Activated CD8-positive, alpha-beta T cell treated with anti-CD3 and anti-CD28 coated beads for 36 hours (primary cell): ENCODE measurements around the gene SEPHS1. TPM values are rescaled to one million over a fixed set of nuclear protein-coding genes. Genes with fewer than 3 reads are reported as not detected.
A peak's percentile ranks its signal among the peaks of the same experiment; 100 is the strongest.

Experiments used
- ATAC-seq: fragments of 200-7000 bp; cut with Tn5 transposase; one replicate; pipeline ENCODE4 v1.10.0; 2021; ENCODE audit warnings: mild to moderate bottlenecking, moderate library complexity
- CTCF ChIA-PET: fragments of 350-600 bp; sonication (Branson Sonifier 250); formaldehyde crosslinking; loops from one replicate; lab custom pipeline; 2021; ENCODE audit warnings: antibody characterized with exemption; lab: Charles Lee
- POLR2A ChIA-PET: fragments of 350-600 bp; sonication (Branson Sonifier 250); formaldehyde crosslinking; loops from one replicate; lab custom pipeline; 2021; ENCODE audit warnings: antibody characterized with exemption; lab: Charles Lee
- DNase-seq: peaks from one replicate; pipeline ENCODE4 v3.0.0-alpha.2; 2020
- H3K27ac Mint-ChIP-seq: one replicate; pipeline ENCODE4 v1.8.0; 2021; ENCODE audit warnings: mild to moderate bottlenecking, mixed read lengths
- H3K27me3 Mint-ChIP-seq: one replicate; pipeline ENCODE4 v1.8.0; 2021; ENCODE audit warnings: mixed read lengths
- H3K36me3 Mint-ChIP-seq: one replicate; pipeline ENCODE4 v1.8.0; 2021; ENCODE audit warnings: low read depth, mixed read lengths
- H3K4me1 Mint-ChIP-seq: one replicate; pipeline ENCODE4 v1.8.0; 2021; ENCODE audit warnings: low read depth, mixed read lengths
- H3K4me3 Mint-ChIP-seq: one replicate; pipeline ENCODE4 v1.8.0; 2021; ENCODE audit warnings: mild to moderate bottlenecking, moderate library complexity, mixed read lengths
- H3K9me3 Mint-ChIP-seq: one replicate; pipeline ENCODE4 v1.8.0; 2021; ENCODE audit warnings: mixed read lengths
- intact Hi-C: fragments of 100-400 bp; cut with micrococcal nuclease; formaldehyde crosslinking; loops from one replicate; pipeline ENCODE4 v1.10.0; 2022
- total RNA-seq, 2 experiments: library from RNA; stranded (reverse); gene quantifications; one replicate each; pipeline ENCODE4 v1.2.3, GENCODE V29; 2021
- TF ChIP-seq, protein P1 (sequence below): fragments of 200-600 bp; IDR thresholded peaks from one replicate; pipeline ENCODE4 v1.8.0; 2022; ENCODE audit warnings: antibody characterized with exemption, mild to moderate bottlenecking

Gene SEPHS1
- total RNA-seq, 2 experiments from 2014 or later, result 61.6 to 66.5 TPM

- peak overlapping the region; percentile 65 for H3K27ac Mint-ChIP-seq
- peak overlapping the region; percentile 11 for H3K4me3 Mint-ChIP-seq
- intact Hi-C loops, result no loop called here
- POLR2A ChIA-PET, result no interaction called here
- H3K9me3 Mint-ChIP-seq, result no peaks in the 10 kb centered on the region
- ATAC-seq, result peak; percentile 11
- DNase-seq, result no peak
- H3K36me3 Mint-ChIP-seq, result peaks cover 53% of the 10 kb centered on the region
- peaks cover 33% of the 10 kb centered on the region for H3K4me1 Mint-ChIP-seq
- H3K27me3 Mint-ChIP-seq, result no peaks in the 10 kb centered on the region
- TF ChIP-seq, protein P1, sequence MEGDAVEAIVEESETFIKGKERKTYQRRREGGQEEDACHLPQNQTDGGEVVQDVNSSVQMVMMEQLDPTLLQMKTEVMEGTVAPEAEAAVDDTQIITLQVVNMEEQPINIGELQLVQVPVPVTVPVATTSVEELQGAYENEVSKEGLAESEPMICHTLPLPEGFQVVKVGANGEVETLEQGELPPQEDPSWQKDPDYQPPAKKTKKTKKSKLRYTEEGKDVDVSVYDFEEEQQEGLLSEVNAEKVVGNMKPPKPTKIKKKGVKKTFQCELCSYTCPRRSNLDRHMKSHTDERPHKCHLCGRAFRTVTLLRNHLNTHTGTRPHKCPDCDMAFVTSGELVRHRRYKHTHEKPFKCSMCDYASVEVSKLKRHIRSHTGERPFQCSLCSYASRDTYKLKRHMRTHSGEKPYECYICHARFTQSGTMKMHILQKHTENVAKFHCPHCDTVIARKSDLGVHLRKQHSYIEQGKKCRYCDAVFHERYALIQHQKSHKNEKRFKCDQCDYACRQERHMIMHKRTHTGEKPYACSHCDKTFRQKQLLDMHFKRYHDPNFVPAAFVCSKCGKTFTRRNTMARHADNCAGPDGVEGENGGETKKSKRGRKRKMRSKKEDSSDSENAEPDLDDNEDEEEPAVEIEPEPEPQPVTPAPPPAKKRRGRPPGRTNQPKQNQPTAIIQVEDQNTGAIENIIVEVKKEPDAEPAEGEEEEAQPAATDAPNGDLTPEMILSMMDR, result no peak
- CTCF ChIA-PET, result interaction anchor here (1.4 to 2.1 kb wide), 3 partner anchors 12 to 38 kb away, joined by 3 to 6 read pairs (median 3); no protein-coding TSS in a partner anchor
Measured at GRCh38 chr10:13340068-13340467, 8.0 kb downstream of the SEPHS1 start.

- ATAC-seq (no peak), DNase-seq (no peak)
- Mint-ChIP-seq H3K36me3 (peaks cover 46% of the 10 kb centered on the region), H3K27me3 (no peaks in the 10 kb centered on the region), H3K4me1 (peaks cover 24% of the 10 kb centered on the region), H3K9me3 (no peaks in the 10 kb centered on the region), H3K4me3 (no peak overlapping the region), H3K27ac (no peak overlapping the region)
- intact Hi-C loops, result no loop called here
- ChIA-PET POLR2A (no interaction called here), CTCF (interaction anchor here (1.2 kb wide), 1 partner anchor 102 kb away, joined by 4 read pairs; no protein-coding TSS in a partner anchor)
- TF ChIP-seq, protein P1, result no peak
Measured at GRCh38 chr10:13338390-13339110, 9.5 kb downstream of the SEPHS1 start.

DNA sequence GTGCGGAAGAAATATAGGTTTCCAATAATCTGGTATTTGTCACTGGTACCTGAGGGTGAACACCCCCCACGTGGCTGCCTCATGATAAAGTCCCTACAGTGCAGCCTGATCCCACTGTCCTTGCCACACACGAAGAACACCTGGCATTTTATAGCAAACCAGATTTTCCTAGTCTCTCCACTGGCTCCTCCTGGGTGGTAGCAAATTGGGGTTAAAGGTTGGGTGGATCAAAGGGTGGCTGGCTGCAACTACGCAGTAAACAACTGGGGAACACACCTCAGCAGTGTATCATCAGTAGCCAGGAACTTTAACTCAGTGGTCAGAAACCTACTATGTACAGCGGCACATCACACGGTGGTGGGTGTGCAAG lies 10.3 kb downstream of the SEPHS1 start:
- Mint-ChIP-seq H3K4me1 (peaks cover 23% of the 10 kb centered on the region), H3K9me3 (no peaks in the 10 kb centered on the region), H3K27me3 (no peaks in the 10 kb centered on the region), H3K36me3 (peaks cover 42% of the 10 kb centered on the region), H3K27ac (no peak overlapping the region), H3K4me3 (no peak overlapping the region)
- TF ChIP-seq, protein P1, result no peak
- no peak for ATAC-seq
- no peak for DNase-seq
- ChIA-PET CTCF (no interaction called here), POLR2A (no interaction called here)
- intact Hi-C loops, result no loop called here

GRCh38 chr10:13337128-13337826 lies 10.8 kb downstream of the SEPHS1 start:
- TF ChIP-seq, protein P1, result no peak
- ChIA-PET POLR2A (no interaction called here), CTCF (interaction anchor here (0.8 kb wide), 1 partner anchor 103 kb away, joined by 3 read pairs; no protein-coding TSS in a partner anchor)
- Mint-ChIP-seq H3K9me3 (no peaks in the 10 kb centered on the region), H3K27me3 (no peaks in the 10 kb centered on the region), H3K4me3 (no peak overlapping the region), H3K36me3 (peaks cover 46% of the 10 kb centered on the region), H3K27ac (no peak overlapping the region), H3K4me1 (peaks cover 23% of the 10 kb centered on the region)
- intact Hi-C loops, result no loop called here
- DNase-seq (no peak), ATAC-seq (no peak)

DNA sequence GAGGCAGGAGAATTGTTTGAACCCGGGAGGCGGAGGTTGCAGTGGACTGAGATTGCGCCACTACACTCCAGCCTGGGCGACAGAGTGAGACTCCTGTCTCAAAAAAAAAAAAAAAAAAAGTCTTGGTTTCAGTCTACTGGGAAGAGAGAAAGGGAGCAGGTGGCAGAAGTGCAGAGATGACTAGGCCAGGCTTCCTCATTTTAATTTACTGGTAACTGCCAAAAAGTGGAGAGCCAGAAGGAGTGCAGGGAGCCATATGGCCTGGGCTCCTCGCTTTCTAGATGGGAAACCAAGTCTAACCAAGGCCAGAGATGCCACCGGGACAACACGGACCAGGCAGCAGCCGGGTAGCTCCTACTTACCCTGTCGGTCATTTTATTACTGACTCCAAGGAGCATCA lies 12.2 kb downstream of the SEPHS1 start:
- H3K27ac Mint-ChIP-seq, result no peak overlapping the region
- H3K27me3 Mint-ChIP-seq, result no peaks in the 10 kb centered on the region
- no peak overlapping the region for H3K4me3 Mint-ChIP-seq
- H3K4me1 Mint-ChIP-seq, result peaks cover 17% of the 10 kb centered on the region
- DNase-seq (no peak), ATAC-seq (no peak)
- intact Hi-C loops, result no loop called here
- TF ChIP-seq, protein P1, result no peak
- CTCF ChIA-PET, result interaction anchor here (1.2 kb wide), 2 partner anchors 33 to 37 kb away, joined by 4 read pairs; no protein-coding TSS in a partner anchor
- peaks cover 58% of the 10 kb centered on the region for H3K36me3 Mint-ChIP-seq
- POLR2A ChIA-PET, result no interaction called here
- no peaks in the 10 kb centered on the region for H3K9me3 Mint-ChIP-seq
